AG09309 (cell line): ENCODE results near the gene DCTD.

Experiments used
- DNase-seq: peaks from one replicate; pipeline ENCODE4 v3.0.0-alpha.2; 2010; ENCODE audit warnings: low read depth
- H3K4me3 ChIP-seq: 2 replicates; pipeline ENCODE4 v1.5.1; 2011; ENCODE audit warnings: mild to moderate bottlenecking, low read depth, low read length, moderate library complexity; ENCODE audit not compliant: control insufficient read depth
- TF ChIP-seq, protein P1 (sequence below): IDR thresholded peaks from 2 replicates; pipeline ENCODE4 v1.5.1; 2011; ENCODE audit warnings: mild to moderate bottlenecking, low read depth, low read length, inconsistent platforms; ENCODE audit not compliant: insufficient read depth, control insufficient read depth; ENCODE audit errors: missing control alignments

DCTD gene

DNA sequence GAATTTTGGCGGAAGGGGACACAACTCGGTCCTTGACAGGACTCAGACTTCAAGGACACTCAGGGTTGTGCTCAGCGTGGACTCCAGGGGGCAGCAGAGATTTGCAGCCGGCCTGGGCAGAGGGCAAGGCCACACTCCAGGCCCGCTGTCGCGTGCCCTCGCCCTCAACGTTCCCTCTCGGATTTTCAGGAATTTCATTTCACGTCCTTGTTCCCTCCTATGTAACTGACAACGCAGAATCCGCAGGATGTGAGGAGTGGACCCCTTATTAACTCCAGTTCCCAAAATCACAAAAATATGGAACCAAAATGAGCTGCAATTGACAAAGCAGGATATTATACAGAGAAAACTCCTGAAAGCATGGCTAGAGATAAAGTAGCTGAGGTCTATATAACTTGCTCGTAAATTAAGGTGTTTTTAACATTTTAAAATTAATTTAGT is 21.0 kb upstream of the DCTD start:
- DNase-seq, result no peak
- TF ChIP-seq, protein P1, sequence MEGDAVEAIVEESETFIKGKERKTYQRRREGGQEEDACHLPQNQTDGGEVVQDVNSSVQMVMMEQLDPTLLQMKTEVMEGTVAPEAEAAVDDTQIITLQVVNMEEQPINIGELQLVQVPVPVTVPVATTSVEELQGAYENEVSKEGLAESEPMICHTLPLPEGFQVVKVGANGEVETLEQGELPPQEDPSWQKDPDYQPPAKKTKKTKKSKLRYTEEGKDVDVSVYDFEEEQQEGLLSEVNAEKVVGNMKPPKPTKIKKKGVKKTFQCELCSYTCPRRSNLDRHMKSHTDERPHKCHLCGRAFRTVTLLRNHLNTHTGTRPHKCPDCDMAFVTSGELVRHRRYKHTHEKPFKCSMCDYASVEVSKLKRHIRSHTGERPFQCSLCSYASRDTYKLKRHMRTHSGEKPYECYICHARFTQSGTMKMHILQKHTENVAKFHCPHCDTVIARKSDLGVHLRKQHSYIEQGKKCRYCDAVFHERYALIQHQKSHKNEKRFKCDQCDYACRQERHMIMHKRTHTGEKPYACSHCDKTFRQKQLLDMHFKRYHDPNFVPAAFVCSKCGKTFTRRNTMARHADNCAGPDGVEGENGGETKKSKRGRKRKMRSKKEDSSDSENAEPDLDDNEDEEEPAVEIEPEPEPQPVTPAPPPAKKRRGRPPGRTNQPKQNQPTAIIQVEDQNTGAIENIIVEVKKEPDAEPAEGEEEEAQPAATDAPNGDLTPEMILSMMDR, result peak; percentile 99
- H3K4me3 ChIP-seq, result no peak overlapping the region

DNA sequence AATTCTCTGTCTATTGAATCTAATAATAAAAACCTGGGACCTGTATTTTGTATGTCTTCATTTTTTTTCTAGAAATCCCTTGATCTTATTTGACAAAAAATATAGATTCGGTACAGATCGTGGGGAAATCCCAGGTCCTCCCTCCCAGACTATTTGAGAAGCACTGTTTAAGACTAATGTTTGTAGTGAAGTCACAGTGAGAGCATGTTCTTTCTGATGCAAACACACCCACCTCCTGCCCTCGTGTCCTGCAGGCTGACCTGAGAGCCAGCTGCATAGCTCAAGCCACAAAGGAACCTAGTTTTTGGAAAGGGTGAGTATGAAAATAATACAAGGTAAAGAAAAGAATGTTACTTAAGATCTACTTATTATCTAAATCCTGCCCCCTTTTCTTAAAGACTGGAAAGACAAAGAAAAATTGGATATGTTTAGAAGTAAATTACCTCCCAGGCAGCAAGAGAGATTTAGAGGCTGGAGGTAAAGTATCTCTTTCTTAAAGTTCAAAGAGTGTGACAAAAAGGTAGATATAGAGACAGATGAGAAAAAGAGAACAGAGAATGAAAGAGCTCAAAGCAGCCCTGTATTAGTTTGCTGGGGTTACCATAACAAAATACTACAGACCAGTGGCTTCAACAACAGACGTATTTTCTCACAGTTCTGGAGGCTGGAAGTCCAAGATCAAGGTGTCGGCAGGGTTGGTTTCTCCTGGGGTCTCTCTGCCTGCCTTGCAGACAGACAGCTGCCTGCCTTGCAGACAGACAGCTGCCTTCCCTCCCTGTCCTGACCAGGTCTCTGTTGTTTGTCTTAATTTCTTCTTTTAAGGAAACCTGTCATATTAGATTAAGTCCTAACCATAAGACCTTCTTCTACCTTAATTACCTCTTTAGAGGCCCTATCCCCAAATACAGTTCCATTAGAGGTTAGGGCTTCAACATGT is 20.4 kb upstream of the DCTD start:
- DNase-seq, result no peak
- H3K4me3 ChIP-seq, result no peak overlapping the region
- TF ChIP-seq, protein P1, result no peak

GRCh38 chr4:182932651-182933050 is 15.5 kb upstream of the DCTD start:
- no peak overlapping the region for H3K4me3 ChIP-seq
- DNase-seq, result no peak
- TF ChIP-seq, protein P1, result no peak

GRCh38 chr4:182931691-182932345 is 14.6 kb upstream of the DCTD start:
- TF ChIP-seq, protein P1, result no peak
- no peak overlapping the region for H3K4me3 ChIP-seq
- DNase-seq, result no peak

GRCh38 chr4:182930889-182931288 is 13.7 kb upstream of the DCTD start:
- no peak for DNase-seq
- TF ChIP-seq, protein P1, result no peak
- no peak overlapping the region for H3K4me3 ChIP-seq

GRCh38 chr4:182929296-182929695 is 12.1 kb upstream of the DCTD start:
- peak; percentile 83 for DNase-seq
- H3K4me3 ChIP-seq, result no peak overlapping the region
- TF ChIP-seq, protein P1, result no peak
